ENCODE data around the gene LAMB4. TPM values are rescaled to one million over a fixed set of nuclear protein-coding genes. Genes with fewer than 3 reads are reported as not detected.

LAMB4 gene
- polyA plus RNA-seq, 4 donors = 0.12 to 3.5 (median 0.51) TPM

DNA sequence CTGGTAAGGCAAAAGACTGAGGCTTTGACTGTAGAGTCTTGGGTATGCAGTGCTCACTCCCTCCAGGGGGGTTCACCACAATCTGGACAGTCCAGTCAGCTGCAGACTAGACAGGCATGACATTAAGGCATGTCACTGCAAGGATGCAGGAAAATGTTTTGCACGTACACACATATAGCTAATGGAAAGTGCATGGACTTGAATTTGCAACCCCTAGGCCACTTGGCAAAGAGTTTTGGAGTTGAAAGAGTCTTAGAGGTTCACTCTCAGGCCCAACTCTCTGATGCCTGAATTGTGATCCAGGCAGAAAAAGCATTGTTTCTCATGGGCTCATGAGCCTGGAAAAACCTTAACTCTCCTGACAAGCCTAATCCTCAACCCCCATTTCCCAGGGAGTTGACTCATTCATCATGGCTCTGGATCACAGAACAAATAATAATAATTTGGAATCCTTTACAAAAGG, 51.9 kb downstream of the LAMB4 start:
- no peak overlapping the region for H3K27ac ChIP-seq (ENCODE audit: low read depth in 1 of 3, low read length in 2 of 3)

GRCh38 chr7:108077709-108078108, 52.5 kb downstream of the LAMB4 start:
- Histone ChIP-seq H3K4me3 (ENCODE audit: low read depth in 1 of 3, low read length in 3 of 3) (no peak overlapping the region), H3K9me3 (ENCODE audit: control insufficient read depth in 2 of 2, insufficient read depth in 1 of 2, low read depth in 1 of 2, low read length in 1 of 2) (peaks cover 0 to 11% of the 10 kb centered on the region in 2 donors), H3K27ac (ENCODE audit: low read depth in 1 of 3, low read length in 2 of 3) (no peak overlapping the region), H3K4me1 (ENCODE audit: control insufficient read depth in 3 of 3, insufficient read depth in 2 of 3, low read depth in 1 of 3, low read length in 2 of 3) (peaks cover 13 to 36% (median 16%) of the 10 kb centered on the region in 3 donors), H3K36me3 (ENCODE audit: control insufficient read depth in 3 of 3, insufficient read depth in 2 of 3, low read depth in 1 of 3, low read length in 3 of 3) (no peaks in the 10 kb centered on the region), H3K27me3 (ENCODE audit: control insufficient read depth in 3 of 3, insufficient read depth in 3 of 3, low read length in 3 of 3) (no peaks in the 10 kb centered on the region)
- 70 to 90% (median 79%) methylated on average over 3 of the region's 3 CpGs for WGBS, 3 donors
- FAIRE-seq (no peak), DNase-seq (no peak)

More for the DNA sequence above, 51.9 kb downstream of the LAMB4 start:
- FAIRE-seq (no peak), DNase-seq (no peak)
- Histone ChIP-seq H3K36me3 (ENCODE audit: control insufficient read depth in 3 of 3, insufficient read depth in 2 of 3, low read depth in 1 of 3, low read length in 3 of 3) (no peaks in the 10 kb centered on the region), H3K4me3 (ENCODE audit: low read depth in 1 of 3, low read length in 3 of 3) (no peak overlapping the region), H3K4me1 (ENCODE audit: control insufficient read depth in 3 of 3, insufficient read depth in 2 of 3, low read depth in 1 of 3, low read length in 2 of 3) (peaks cover 13 to 36% (median 16%) of the 10 kb centered on the region in 3 donors), H3K27me3 (ENCODE audit: control insufficient read depth in 3 of 3, insufficient read depth in 3 of 3, low read length in 3 of 3) (no peaks in the 10 kb centered on the region), H3K9me3 (ENCODE audit: control insufficient read depth in 2 of 2, insufficient read depth in 1 of 2, low read depth in 1 of 2, low read length in 1 of 2) (peaks cover 0 to 11% of the 10 kb centered on the region in 2 donors)
- WGBS, 3 donors = 72 to 84% (median 83%) methylated on average over 1 of the region's 1 CpG

GRCh38 chr7:108076156-108076555, 54.0 kb downstream of the LAMB4 start:
- Histone ChIP-seq H3K4me1 (ENCODE audit: control insufficient read depth in 3 of 3, insufficient read depth in 2 of 3, low read depth in 1 of 3, low read length in 2 of 3) (peaks cover 10 to 31% (median 16%) of the 10 kb centered on the region in 3 donors), H3K4me3 (ENCODE audit: low read depth in 1 of 3, low read length in 3 of 3) (no peak overlapping the region), H3K27ac (ENCODE audit: low read depth in 1 of 3, low read length in 2 of 3) (no peak overlapping the region), H3K9me3 (ENCODE audit: control insufficient read depth in 2 of 2, insufficient read depth in 1 of 2, low read depth in 1 of 2, low read length in 1 of 2) (peaks cover 0 to 2% of the 10 kb centered on the region in 2 donors), H3K36me3 (ENCODE audit: control insufficient read depth in 3 of 3, insufficient read depth in 2 of 3, low read depth in 1 of 3, low read length in 3 of 3) (no peaks in the 10 kb centered on the region), H3K27me3 (ENCODE audit: control insufficient read depth in 3 of 3, insufficient read depth in 3 of 3, low read length in 3 of 3) (no peaks in the 10 kb centered on the region)
- FAIRE-seq (no peak), DNase-seq (no peak)

GRCh38 chr7:108073305-108074070, 56.7 kb downstream of the LAMB4 start:
- H3K27me3 ChIP-seq (ENCODE audit: control insufficient read depth in 3 of 3, insufficient read depth in 3 of 3, low read length in 3 of 3) = no peaks in the 10 kb centered on the region

GRCh38 chr7:108072739-108073138, 57.4 kb downstream of the LAMB4 start:
- Histone ChIP-seq H3K27me3 (ENCODE audit: control insufficient read depth in 3 of 3, insufficient read depth in 3 of 3, low read length in 3 of 3) (no peaks in the 10 kb centered on the region), H3K27ac (ENCODE audit: low read depth in 1 of 3, low read length in 2 of 3) (no peak overlapping the region), H3K9me3 (ENCODE audit: control insufficient read depth in 2 of 2, insufficient read depth in 1 of 2, low read depth in 1 of 2, low read length in 1 of 2) (no peaks in the 10 kb centered on the region), H3K4me1 (ENCODE audit: control insufficient read depth in 3 of 3, insufficient read depth in 2 of 3, low read depth in 1 of 3, low read length in 2 of 3) (peaks cover 0 to 2% (median 0%) of the 10 kb centered on the region in 3 donors), H3K4me3 (ENCODE audit: low read depth in 1 of 3, low read length in 3 of 3) (no peak overlapping the region), H3K36me3 (ENCODE audit: control insufficient read depth in 3 of 3, insufficient read depth in 2 of 3, low read depth in 1 of 3, low read length in 3 of 3) (no peaks in the 10 kb centered on the region)
- no peak for FAIRE-seq
- no peak for DNase-seq
- WGBS, 3 donors = 86 to 97% (median 88%) methylated on average over 2 of the region's 2 CpGs

More at GRCh38 chr7:108073305-108074070, 56.7 kb downstream of the LAMB4 start:
- Histone ChIP-seq H3K4me1 (ENCODE audit: control insufficient read depth in 3 of 3, insufficient read depth in 2 of 3, low read depth in 1 of 3, low read length in 2 of 3) (peaks cover 0 to 6% (median 5%) of the 10 kb centered on the region in 3 donors), H3K4me3 (ENCODE audit: low read depth in 1 of 3, low read length in 3 of 3) (no peak overlapping the region), H3K36me3 (ENCODE audit: control insufficient read depth in 3 of 3, insufficient read depth in 2 of 3, low read depth in 1 of 3, low read length in 3 of 3) (no peaks in the 10 kb centered on the region), H3K9me3 (ENCODE audit: control insufficient read depth in 2 of 2, insufficient read depth in 1 of 2, low read depth in 1 of 2, low read length in 1 of 2) (no peaks in the 10 kb centered on the region), H3K27ac (ENCODE audit: low read depth in 1 of 3, low read length in 2 of 3) (no peak overlapping the region)
- 23 to 58% (median 38%) methylated on average over 3 of the region's 3 CpGs for WGBS, 3 donors
- no peak for FAIRE-seq
- peak in 1 of 2 donors; percentile 59 for DNase-seq

GRCh38 chr7:108072116-108072515, 58.0 kb downstream of the LAMB4 start:
- WGBS, 3 donors = 87 to 96% (median 90%) methylated on average over 2 of the region's 2 CpGs

DNA sequence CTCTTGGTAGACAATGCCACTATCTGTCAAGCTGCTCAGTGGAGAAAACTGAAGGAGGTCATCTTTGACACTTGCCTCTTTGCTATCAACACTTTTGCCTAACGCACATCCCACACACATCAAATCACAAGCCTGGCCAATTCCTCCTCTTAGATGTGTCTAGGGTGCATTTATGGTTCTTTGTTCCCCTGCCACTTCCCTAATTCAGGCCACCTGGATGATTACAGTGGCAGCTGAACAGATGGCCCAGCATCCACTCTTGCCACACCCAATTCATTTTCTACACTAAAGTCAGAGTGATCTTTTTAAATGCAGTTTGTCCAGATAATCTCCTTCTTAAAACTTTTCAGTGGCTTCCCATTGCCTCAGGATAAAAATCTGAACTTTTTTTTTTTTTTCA, 58.6 kb downstream of the LAMB4 start:
- Histone ChIP-seq H3K27ac (ENCODE audit: low read depth in 1 of 3, low read length in 2 of 3) (no peak overlapping the region), H3K27me3 (ENCODE audit: control insufficient read depth in 3 of 3, insufficient read depth in 3 of 3, low read length in 3 of 3) (no peaks in the 10 kb centered on the region), H3K4me3 (ENCODE audit: low read depth in 1 of 3, low read length in 3 of 3) (no peak overlapping the region), H3K36me3 (ENCODE audit: control insufficient read depth in 3 of 3, insufficient read depth in 2 of 3, low read depth in 1 of 3, low read length in 3 of 3) (no peaks in the 10 kb centered on the region), H3K4me1 (ENCODE audit: control insufficient read depth in 3 of 3, insufficient read depth in 2 of 3, low read depth in 1 of 3, low read length in 2 of 3) (peaks cover 0 to 2% (median 0%) of the 10 kb centered on the region in 3 donors), H3K9me3 (ENCODE audit: control insufficient read depth in 2 of 2, insufficient read depth in 1 of 2, low read depth in 1 of 2, low read length in 1 of 2) (no peaks in the 10 kb centered on the region)
- FAIRE-seq (no peak), DNase-seq (peak in 1 of 2 donors; percentile 10)
- WGBS, 3 donors = 6 to 55% (median 38%) methylated on average over 1 of the region's 1 CpG

More at GRCh38 chr7:108072116-108072515, 58.0 kb downstream of the LAMB4 start:
- DNase-seq (no peak), FAIRE-seq (no peak)
- Histone ChIP-seq H3K4me3 (ENCODE audit: low read depth in 1 of 3, low read length in 3 of 3) (no peak overlapping the region), H3K36me3 (ENCODE audit: control insufficient read depth in 3 of 3, insufficient read depth in 2 of 3, low read depth in 1 of 3, low read length in 3 of 3) (no peaks in the 10 kb centered on the region), H3K9me3 (ENCODE audit: control insufficient read depth in 2 of 2, insufficient read depth in 1 of 2, low read depth in 1 of 2, low read length in 1 of 2) (no peaks in the 10 kb centered on the region), H3K27ac (ENCODE audit: low read depth in 1 of 3, low read length in 2 of 3) (no peak overlapping the region), H3K4me1 (ENCODE audit: control insufficient read depth in 3 of 3, insufficient read depth in 2 of 3, low read depth in 1 of 3, low read length in 2 of 3) (peaks cover 0 to 2% (median 0%) of the 10 kb centered on the region in 3 donors), H3K27me3 (ENCODE audit: control insufficient read depth in 3 of 3, insufficient read depth in 3 of 3, low read length in 3 of 3) (no peaks in the 10 kb centered on the region)

DNA sequence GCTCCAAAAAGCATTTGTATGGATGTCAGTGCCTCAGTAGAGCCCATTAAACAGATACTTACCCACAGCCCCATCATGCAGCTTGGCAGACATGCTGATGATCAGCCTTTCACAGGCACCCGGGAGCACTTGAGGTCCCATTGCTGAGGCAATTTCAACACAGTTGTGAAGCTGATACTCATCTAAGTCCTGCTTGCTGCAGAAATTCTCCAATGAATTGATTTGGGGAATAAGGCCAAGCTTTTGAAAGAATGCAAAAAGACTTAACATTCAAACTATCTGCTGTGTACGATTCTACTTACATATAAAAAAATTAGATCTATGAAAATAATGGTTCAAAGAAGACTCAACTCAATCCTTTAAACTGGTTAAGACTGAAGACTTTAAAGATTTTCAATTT, 60.5 kb downstream of the LAMB4 start:
- FAIRE-seq = no peak
- WGBS, 3 donors = 75 to 92% (median 89%) methylated on average over 2 of the region's 2 CpGs

More for the DNA sequence above, 60.5 kb downstream of the LAMB4 start:
- H3K9me3 ChIP-seq (ENCODE audit: control insufficient read depth in 2 of 2, insufficient read depth in 1 of 2, low read depth in 1 of 2, low read length in 1 of 2) = no peaks in the 10 kb centered on the region
- no peak for DNase-seq
- H3K4me1 ChIP-seq (ENCODE audit: control insufficient read depth in 3 of 3, insufficient read depth in 2 of 3, low read depth in 1 of 3, low read length in 2 of 3) = peaks cover 0 to 2% (median 0%) of the 10 kb centered on the region in 3 donors
- no peak overlapping the region for H3K27ac ChIP-seq (ENCODE audit: low read depth in 1 of 3, low read length in 2 of 3)
- H3K4me3 ChIP-seq (ENCODE audit: low read depth in 1 of 3, low read length in 3 of 3) = no peak overlapping the region
- H3K36me3 ChIP-seq (ENCODE audit: control insufficient read depth in 3 of 3, insufficient read depth in 2 of 3, low read depth in 1 of 3, low read length in 3 of 3) = no peaks in the 10 kb centered on the region
- no peaks in the 10 kb centered on the region for H3K27me3 ChIP-seq (ENCODE audit: control insufficient read depth in 3 of 3, insufficient read depth in 3 of 3, low read length in 3 of 3)

Measured in small intestine (tissue), 7 donors.